Activated T-helper 1 cell treated with anti-CD3 and anti-CD28 coated beads, Interleukin-12 subunit alpha, Interleukin-12 subunit beta, Interleukin-2, Interleukin-4 antibody, amounts not matched to agents 30 ng/mL and 10 ng/mL and 1 ng/mL, durations not matched to agents 14 hours and 24 hours and 36 hours (primary cell): ENCODE data around the gene CCDC167. TPM values are rescaled to one million over a fixed set of nuclear protein-coding genes. Genes with fewer than 3 reads are reported as not detected.
"Not testable (repeated sequence)": the region's sequence is repeated elsewhere in the genome, so short reads cannot be mapped to it uniquely, and the experiment has no call there.

Source experiments
- DNase-seq: peaks from one replicate; pipeline ENCODE4 v3.0.0; 2021; ENCODE audit warnings: low spot score
- H3K27ac Mint-ChIP-seq: one replicate; pipeline ENCODE4 v1.8.0; 2021; ENCODE audit warnings: mild to moderate bottlenecking, mixed read lengths
- H3K27me3 Mint-ChIP-seq: one replicate; pipeline ENCODE4 v1.8.0; 2022; ENCODE audit warnings: mild to moderate bottlenecking, moderate library complexity, mixed read lengths; ENCODE audit not compliant: insufficient read depth
- H3K36me3 Mint-ChIP-seq: one replicate; pipeline ENCODE4 v1.8.0; 2021; ENCODE audit warnings: low read depth, mixed read lengths
- H3K4me1 Mint-ChIP-seq: one replicate; pipeline ENCODE4 v1.8.0; 2021; ENCODE audit warnings: low read depth, mixed read lengths
- H3K4me3 Mint-ChIP-seq: one replicate; pipeline ENCODE4 v1.8.0; 2021; ENCODE audit warnings: mild to moderate bottlenecking, moderate library complexity, mixed read lengths
- H3K9me3 Mint-ChIP-seq: one replicate; pipeline ENCODE4 v1.8.0; 2021; ENCODE audit warnings: mixed read lengths
- intact Hi-C: fragments of 100-400 bp; cut with micrococcal nuclease; formaldehyde crosslinking; loops from one replicate; pipeline ENCODE4 v1.15.1; 2024
- total RNA-seq: library from RNA; stranded (reverse); gene quantifications from 2 replicates; pipeline ENCODE4 v1.2.3, GENCODE V29; 2022

Gene CCDC167
- total RNA-seq, 1 donor from 2014 or later: 66.6 TPM

GRCh38 chr6:37501632-37502491 lies 2.2 kb upstream of the CCDC167 start:
- H3K27ac Mint-ChIP-seq: peak overlapping the region; percentile 90

DNA sequence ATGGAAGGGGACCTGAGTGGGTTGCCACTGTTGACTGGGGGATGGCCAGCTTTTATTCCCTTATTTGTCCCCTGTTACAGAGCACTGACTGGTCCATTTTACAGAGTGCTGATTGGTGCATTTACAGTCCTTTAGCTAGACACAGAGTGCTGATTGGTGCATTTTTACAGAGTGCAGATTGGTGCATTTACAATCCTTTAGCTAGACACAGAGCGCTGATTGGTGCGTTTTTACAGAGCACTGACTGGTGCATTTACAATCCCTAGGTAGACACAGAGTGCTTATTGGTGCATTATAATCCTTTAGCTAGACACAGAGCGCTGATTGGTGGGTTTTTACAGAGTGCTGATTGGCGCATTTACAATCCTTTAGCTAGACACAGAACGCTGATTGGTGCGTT lies 1.2 kb upstream of the CCDC167 start:
- DNase-seq, H3K27me3 Mint-ChIP-seq, H3K9me3 Mint-ChIP-seq, intact Hi-C loops: not testable (repeated sequence)
- Mint-ChIP-seq H3K4me1 (peaks cover 72% of the 10 kb centered on the region), H3K27ac (peak overlapping the region; percentile 20), H3K4me3 (peak overlapping the region; percentile 6), H3K36me3 (peaks cover 11% of the 10 kb centered on the region)

More at GRCh38 chr6:37501632-37502491, 2.2 kb upstream of the CCDC167 start:
- H3K4me1 Mint-ChIP-seq: peaks cover 64% of the 10 kb centered on the region
- no peaks in the 10 kb centered on the region for H3K9me3 Mint-ChIP-seq
- peaks cover 2% of the 10 kb centered on the region for H3K27me3 Mint-ChIP-seq
- H3K4me3 Mint-ChIP-seq: peak overlapping the region; percentile 53
- DNase-seq: peak; percentile 17
- intact Hi-C loops: no loop called here
- peaks cover 11% of the 10 kb centered on the region for H3K36me3 Mint-ChIP-seq

- no peaks in the 10 kb centered on the region for H3K27me3 Mint-ChIP-seq
- intact Hi-C loops: no loop called here
- DNase-seq: no peak
- no peaks in the 10 kb centered on the region for H3K9me3 Mint-ChIP-seq
- peak overlapping the region; percentile 91 for H3K4me3 Mint-ChIP-seq
- H3K4me1 Mint-ChIP-seq: peaks cover 78% of the 10 kb centered on the region
- H3K36me3 Mint-ChIP-seq: peaks cover 15% of the 10 kb centered on the region
- H3K27ac Mint-ChIP-seq: peak overlapping the region; percentile 92
These were observed 558 bp upstream of the CCDC167 start for GRCh38 chr6:37500294-37500608.

GRCh38 chr6:37496951-37497885 lies 2.5 kb downstream of the CCDC167 start:
- Mint-ChIP-seq H3K9me3 (no peaks in the 10 kb centered on the region), H3K36me3 (peaks cover 20% of the 10 kb centered on the region), H3K4me1 (peaks cover 74% of the 10 kb centered on the region), H3K27ac (peak overlapping the region; percentile 40), H3K4me3 (peak overlapping the region; percentile 20), H3K27me3 (no peaks in the 10 kb centered on the region)
- DNase-seq: no peak
- intact Hi-C loops: loop anchor here (5.0 kb wide), 2 partner anchors 320 to 1140 kb away; partner anchors contain the start of genes BTBD9 and ZFAND3

DNA sequence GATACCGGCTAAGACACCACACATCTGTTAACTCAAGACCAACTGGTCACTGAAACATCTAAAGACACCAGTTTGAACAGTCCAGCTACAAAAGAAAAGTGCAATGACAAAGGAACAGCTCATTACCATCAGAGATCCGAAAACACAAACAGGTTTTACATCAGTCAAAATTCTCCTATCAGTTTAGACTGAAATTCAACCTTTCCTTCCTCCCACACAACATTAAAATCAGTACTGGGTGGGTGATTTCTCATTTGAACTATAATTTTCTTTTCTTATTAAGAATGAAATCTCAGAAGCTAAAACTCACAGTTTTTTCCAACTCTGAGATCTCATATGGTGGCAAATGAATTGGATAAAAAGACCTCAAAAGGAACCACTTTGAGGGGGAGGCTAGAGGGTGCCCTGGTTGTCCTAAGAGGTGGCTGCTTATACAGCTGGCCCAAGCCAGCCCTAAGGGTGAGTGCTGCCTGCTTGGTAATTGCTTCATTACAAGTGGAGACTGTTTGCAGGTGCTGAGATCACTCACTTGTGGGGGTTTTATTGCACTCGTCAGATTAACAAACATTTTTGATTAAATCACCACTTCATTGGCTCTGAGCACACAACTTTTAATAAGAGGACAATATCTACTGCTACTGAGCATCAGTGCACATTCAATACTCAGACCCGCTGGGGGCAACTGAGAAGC lies 4.3 kb downstream of the CCDC167 start:
- H3K9me3 Mint-ChIP-seq: no peaks in the 10 kb centered on the region

GRCh38 chr6:37493661-37493995 lies 6.1 kb downstream of the CCDC167 start:
- no peaks in the 10 kb centered on the region for H3K27me3 Mint-ChIP-seq
- peaks cover 75% of the 10 kb centered on the region for H3K4me1 Mint-ChIP-seq
- no peak for DNase-seq
- no peaks in the 10 kb centered on the region for H3K9me3 Mint-ChIP-seq
- no peak overlapping the region for H3K4me3 Mint-ChIP-seq
- no peak overlapping the region for H3K27ac Mint-ChIP-seq
- peaks cover 14% of the 10 kb centered on the region for H3K36me3 Mint-ChIP-seq
- intact Hi-C loops: no loop called here

More for the DNA sequence above, 4.3 kb downstream of the CCDC167 start:
- DNase-seq: no peak
- H3K36me3 Mint-ChIP-seq: peaks cover 16% of the 10 kb centered on the region
- peak overlapping the region; percentile 56 for H3K4me3 Mint-ChIP-seq
- intact Hi-C loops: loop anchor here (1.0 to 5.0 kb wide), 5 partner anchors 21 to 1142 kb away; partner anchors contain the start of genes BTBD9 and ZFAND3
- H3K27ac Mint-ChIP-seq: peak overlapping the region; percentile 91
- H3K27me3 Mint-ChIP-seq: no peaks in the 10 kb centered on the region
- H3K4me1 Mint-ChIP-seq: peaks cover 82% of the 10 kb centered on the region

- H3K36me3 Mint-ChIP-seq: peaks cover 17% of the 10 kb centered on the region
- no peaks in the 10 kb centered on the region for H3K9me3 Mint-ChIP-seq
- intact Hi-C loops: no loop called here
- no peak for DNase-seq
- no peaks in the 10 kb centered on the region for H3K27me3 Mint-ChIP-seq
- H3K4me1 Mint-ChIP-seq: peaks cover 75% of the 10 kb centered on the region
- H3K4me3 Mint-ChIP-seq: no peak overlapping the region
- H3K27ac Mint-ChIP-seq: no peak overlapping the region
These were observed 6.6 kb downstream of the CCDC167 start for GRCh38 chr6:37492991-37493660.

GRCh38 chr6:37492236-37492972 lies 7.3 kb downstream of the CCDC167 start:
- no peaks in the 10 kb centered on the region for H3K27me3 Mint-ChIP-seq

GRCh38 chr6:37491830-37492208 lies 7.9 kb downstream of the CCDC167 start:
- H3K27me3 Mint-ChIP-seq: no peaks in the 10 kb centered on the region
- peak overlapping the region; percentile 67 for H3K27ac Mint-ChIP-seq

More at GRCh38 chr6:37492236-37492972, 7.3 kb downstream of the CCDC167 start:
- Mint-ChIP-seq H3K4me1 (peaks cover 77% of the 10 kb centered on the region), H3K4me3 (no peak overlapping the region), H3K36me3 (peaks cover 17% of the 10 kb centered on the region), H3K27ac (peak overlapping the region; percentile 67), H3K9me3 (no peaks in the 10 kb centered on the region)
- DNase-seq: no peak
- intact Hi-C loops: no loop called here

DNA sequence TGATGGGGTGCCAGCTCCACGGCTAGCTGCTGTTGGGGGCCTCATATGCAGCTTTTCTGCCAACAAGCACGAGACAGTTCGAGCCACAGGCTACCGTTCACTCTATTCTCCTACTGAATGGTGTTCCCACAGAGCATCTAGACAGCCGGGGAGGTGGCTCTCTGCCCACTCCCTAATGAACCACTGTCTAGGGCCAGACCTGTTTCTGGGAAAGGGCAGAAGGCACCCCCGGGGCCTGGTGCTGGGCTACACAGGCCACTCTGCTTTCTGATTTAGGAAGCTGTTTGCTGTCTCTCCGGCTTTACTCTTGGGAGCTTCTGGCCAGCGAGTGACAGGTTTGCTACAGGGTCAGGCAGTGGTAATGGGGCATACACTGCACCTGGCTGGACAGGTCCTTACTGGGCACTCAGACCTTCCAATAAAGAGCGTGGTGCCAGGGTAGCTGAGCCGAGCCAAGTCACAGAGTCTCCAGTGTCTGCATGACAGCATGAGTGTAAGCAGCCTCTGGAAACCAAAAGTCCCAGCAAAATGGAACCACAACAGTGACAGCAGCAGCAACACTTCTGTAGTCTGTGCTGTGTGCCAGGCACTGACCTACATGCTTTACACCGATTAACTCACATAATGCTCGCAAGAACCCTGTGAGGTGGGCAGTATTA lies 8.4 kb downstream of the CCDC167 start:
- Mint-ChIP-seq H3K4me1 (peaks cover 67% of the 10 kb centered on the region), H3K36me3 (peaks cover 13% of the 10 kb centered on the region), H3K9me3 (no peaks in the 10 kb centered on the region), H3K27me3 (no peaks in the 10 kb centered on the region), H3K4me3 (no peak overlapping the region), H3K27ac (peak overlapping the region; percentile 34)
- intact Hi-C loops: no loop called here
- DNase-seq: no peak

More at GRCh38 chr6:37491830-37492208, 7.9 kb downstream of the CCDC167 start:
- intact Hi-C loops: no loop called here
- H3K4me1 Mint-ChIP-seq: peaks cover 72% of the 10 kb centered on the region
- H3K9me3 Mint-ChIP-seq: no peaks in the 10 kb centered on the region
- no peak overlapping the region for H3K4me3 Mint-ChIP-seq
- H3K36me3 Mint-ChIP-seq: peaks cover 13% of the 10 kb centered on the region
- no peak for DNase-seq

GRCh38 chr6:37490536-37491170 lies 9.0 kb downstream of the CCDC167 start:
- Mint-ChIP-seq H3K4me3 (no peak overlapping the region), H3K9me3 (no peaks in the 10 kb centered on the region), H3K36me3 (peaks cover 12% of the 10 kb centered on the region), H3K4me1 (peaks cover 62% of the 10 kb centered on the region), H3K27ac (peak overlapping the region; percentile 76), H3K27me3 (no peaks in the 10 kb centered on the region)
- intact Hi-C loops: no loop called here
- no peak for DNase-seq
